H1 (cell line): ENCODE results near the gene MAGI1. TPM values are rescaled to one million over a fixed set of nuclear protein-coding genes. Genes with fewer than 3 reads are reported as not detected.

Source experiments
- CTCF ChIA-PET: fragments of 300-600 bp; sonication (Branson Sonifier 250); formaldehyde crosslinking; loops from one replicate; lab custom pipeline; 2021; ENCODE audit not compliant: partially characterized antibody; lab: Charles Lee
- POLR2A ChIA-PET: fragments of 300-600 bp; sonication (Branson Sonifier 250); formaldehyde crosslinking; loops from one replicate; lab custom pipeline; 2021; ENCODE audit warnings: inconsistent platforms; ENCODE audit not compliant: partially characterized antibody; lab: Charles Lee
- DNase-seq, 2 experiments: peaks; one replicate each; pipeline versions ENCODE4 v3.0.0 to v3.0.0-alpha.2; 2010 to 2022; ENCODE audit warnings: low spot score in 2 of 2, low read depth in 1 of 2, mixed read lengths in 1 of 2
- FAIRE-seq: peaks from 2 replicates; lab custom pipeline; 2011; peaks lifted over from hg19 to GRCh38; lab: Jason Lieb, UNC
- H2AFZ ChIP-seq: 2 replicates; pipeline ENCODE4 v1.8.1; 2012; ENCODE audit warnings: low read length, inconsistent platforms
- H2AK5ac ChIP-seq: 2 replicates; pipeline ENCODE4 v1.6.1; 2013; ENCODE audit warnings: low read depth, low read length
- H2BK120ac ChIP-seq: replicated peaks from 2 replicates; pipeline ENCODE3; 2013; ENCODE audit warnings: low read depth, low read length, inconsistent platforms
- H2BK12ac ChIP-seq: 2 replicates; pipeline ENCODE4 v1.6.1; 2013; ENCODE audit warnings: low read depth, low read length
- H2BK15ac ChIP-seq: 2 replicates; pipeline ENCODE4 v1.6.1; 2013; ENCODE audit warnings: low read length
- H2BK20ac ChIP-seq: 2 replicates; pipeline ENCODE4 v1.6.1; 2013; ENCODE audit warnings: low read length
- H2BK5ac ChIP-seq: 2 replicates; pipeline ENCODE4 v1.6.1; 2013; ENCODE audit warnings: low read depth, low read length
- H3K14ac ChIP-seq: 2 replicates; pipeline ENCODE4 v1.6.1; 2013; ENCODE audit warnings: inconsistent platforms; ENCODE audit not compliant: insufficient read length
- H3K18ac ChIP-seq: 2 replicates; pipeline ENCODE4 v1.6.1; 2013; ENCODE audit warnings: low read length; ENCODE audit errors: extremely low read depth
- H3K23ac ChIP-seq: 2 replicates; pipeline ENCODE4 v1.6.1; 2013; ENCODE audit warnings: inconsistent platforms; ENCODE audit not compliant: insufficient read length
- H3K23me2 ChIP-seq: 2 replicates; pipeline ENCODE4 v1.6.1; 2013; ENCODE audit warnings: low read depth, low read length
- H3K27ac ChIP-seq: 2 replicates; pipeline ENCODE4 v1.6.1; 2011; ENCODE audit warnings: low read depth, low read length, inconsistent platforms
- H3K27me3 ChIP-seq, 4 experiments: replicated peaks in 1 of 4; 1 replicate in 1 of 4; 2 replicates in 3 of 4; pipeline versions ENCODE4 v1.6.1 to v1.8.1; 2011 to 2013; ENCODE audit warnings: low read length in 3 of 4, mild to moderate bottlenecking in 3 of 4, inconsistent platforms in 2 of 4, mixed read lengths in 2 of 4, moderate library complexity in 1 of 4; ENCODE audit not compliant: control insufficient read depth in 3 of 4, insufficient read depth in 3 of 4; ENCODE audit errors: extremely low read depth in 1 of 4
- H3K36me3 ChIP-seq, 4 experiments: 2 replicates each; pipeline versions ENCODE4 v1.6.1 to v1.8.1; 2011 to 2013; ENCODE audit warnings: mild to moderate bottlenecking in 4 of 4, low read length in 3 of 4, moderate library complexity in 2 of 4, control low read depth in 1 of 4, inconsistent platforms in 1 of 4; ENCODE audit not compliant: insufficient read depth in 4 of 4, control insufficient read depth in 2 of 4
- H3K4ac ChIP-seq: replicated peaks from 2 replicates; pipeline ENCODE3; 2013; ENCODE audit warnings: low read length, low read depth, mixed read lengths, inconsistent platforms; ENCODE audit not compliant: insufficient read length
- H3K4me1 ChIP-seq, 4 experiments: replicated peaks in 1 of 4; 1 replicate in 1 of 4; 2 replicates in 3 of 4; pipeline versions ENCODE4 v1.6.1 to v1.8.1; 2011 to 2013; ENCODE audit warnings: low read length in 3 of 4, inconsistent platforms in 2 of 4, mixed read lengths in 1 of 4; ENCODE audit not compliant: insufficient read depth in 4 of 4, control insufficient read depth in 3 of 4
- H3K4me2 ChIP-seq, 2 experiments: 2 replicates each; pipeline versions ENCODE4 v1.6.1 to v1.8.1; 2011 to 2013; ENCODE audit warnings: low read depth in 2 of 2, low read length in 2 of 2, control low read depth in 1 of 2, inconsistent platforms in 1 of 2, mild to moderate bottlenecking in 1 of 2; ENCODE audit not compliant: insufficient read depth in 1 of 2
- H3K4me3 ChIP-seq, 4 experiments: fragments of 200-600, 300-600 bp in 1 of 4; sonication (generic), shearing (Covaris generic), sonication (Bioruptor Twin) in 1 of 4; 2 replicates each; pipeline versions ENCODE4 v1.5.1 to v1.8.1; 2011 to 2016; ENCODE audit warnings: low read length in 4 of 4, low read depth in 3 of 4, control low read depth in 2 of 4, inconsistent platforms in 2 of 4, mild to moderate bottlenecking in 2 of 4, mixed read lengths in 1 of 4, moderate library complexity in 1 of 4; ENCODE audit not compliant: insufficient read depth in 2 of 4; ENCODE audit errors: extremely low read depth in 1 of 4
- H3K56ac ChIP-seq: replicated peaks from 2 replicates; pipeline ENCODE3; 2013; ENCODE audit warnings: low read depth, mild to moderate bottlenecking, mixed read lengths, low read length, inconsistent platforms; ENCODE audit not compliant: insufficient read length
- H3K79me1 ChIP-seq: 2 replicates; pipeline ENCODE4 v1.6.1; 2013; ENCODE audit warnings: low read depth, low read length, control low read depth
- H3K79me2 ChIP-seq, 2 experiments: 2 replicates each; pipeline versions ENCODE4 v1.6.1 to v1.8.1; 2012 to 2013; ENCODE audit warnings: low read length in 2 of 2, mild to moderate bottlenecking in 2 of 2, inconsistent platforms in 1 of 2; ENCODE audit not compliant: insufficient read depth in 2 of 2, control insufficient read depth in 1 of 2
- H3K9ac ChIP-seq, 4 experiments: replicated peaks in 1 of 4; 1 replicate in 1 of 4; 2 replicates in 3 of 4; pipeline versions ENCODE4 v1.6.1 to v1.8.1; 2011 to 2013; ENCODE audit warnings: low read depth in 3 of 4, low read length in 3 of 4, control low read depth in 2 of 4, mild to moderate bottlenecking in 2 of 4, moderate library complexity in 2 of 4, inconsistent platforms in 1 of 4; ENCODE audit errors: extremely low read depth in 1 of 4
- H3K9me3 ChIP-seq, 2 experiments: 2 replicates each; pipeline versions ENCODE4 v1.6.1 to v1.8.1; 2012 to 2013; ENCODE audit warnings: mild to moderate bottlenecking in 2 of 2, moderate library complexity in 2 of 2, control low read depth in 1 of 2, inconsistent platforms in 1 of 2, low read depth in 1 of 2, low read length in 1 of 2, mixed read lengths in 1 of 2; ENCODE audit not compliant: insufficient read depth in 2 of 2
- H4K20me1 ChIP-seq, 2 experiments: replicated peaks in 1 of 2; 2 replicates each; pipeline versions ENCODE3 to v1.8.1; 2011 to 2013; ENCODE audit warnings: inconsistent platforms in 2 of 2, low read length in 2 of 2, mild to moderate bottlenecking in 1 of 2; ENCODE audit not compliant: insufficient read depth in 2 of 2, control insufficient read depth in 1 of 2
- H4K5ac ChIP-seq: 2 replicates; pipeline ENCODE4 v1.6.1; 2013; ENCODE audit warnings: low read length, low read depth, mixed read lengths, inconsistent platforms; ENCODE audit not compliant: insufficient read length
- H4K8ac ChIP-seq: 2 replicates; pipeline ENCODE4 v1.8.0; 2013; ENCODE audit warnings: mild to moderate bottlenecking, moderate library complexity, low read length, inconsistent platforms; ENCODE audit not compliant: insufficient read depth; ENCODE audit errors: extremely low read depth
- H4K91ac ChIP-seq: replicated peaks from 2 replicates; pipeline ENCODE3; 2013; ENCODE audit warnings: low read length, mixed read lengths, inconsistent platforms; ENCODE audit not compliant: insufficient read length
- BRCA1 ChIP-seq: IDR thresholded peaks from 2 replicates; pipeline ENCODE4 v1.6.1; 2012; ENCODE audit warnings: low read depth, low read length, improper control_type of control experiment
- CEBPB ChIP-seq: IDR thresholded peaks from 2 replicates; pipeline ENCODE4 v1.6.1; 2012; ENCODE audit warnings: low read depth, low read length
- HDAC6 ChIP-seq: IDR thresholded peaks from one replicate; pipeline ENCODE4 v1.7.1; 2012; ENCODE audit warnings: low read depth, mild to moderate bottlenecking, inconsistent platforms, low read length, moderate library complexity
- JUN ChIP-seq: IDR thresholded peaks from 2 replicates; pipeline ENCODE4 v1.6.1; 2011; ENCODE audit warnings: low read depth, mild to moderate bottlenecking, improper control_type of control experiment, low read length
- JUND ChIP-seq: IDR thresholded peaks from 2 replicates; pipeline ENCODE4 v1.6.1; 2011; ENCODE audit warnings: mild to moderate bottlenecking, improper control_type of control experiment, low read length
- KDM1A ChIP-seq: fragments of 200-600, 300-600 bp; sonication (generic); IDR thresholded peaks from 2 replicates; pipeline ENCODE4 v1.7.1; 2016; ENCODE audit warnings: mild to moderate bottlenecking, low read length, borderline replicate concordance
- KDM4A ChIP-seq: IDR thresholded peaks from one replicate; pipeline ENCODE4 v1.7.1; 2012; ENCODE audit warnings: low read depth, mild to moderate bottlenecking, moderate library complexity, low read length, inconsistent platforms; ENCODE audit not compliant: severe bottlenecking
- MAFK ChIP-seq: IDR thresholded peaks from 2 replicates; pipeline ENCODE4 v1.6.1; 2012; ENCODE audit warnings: low read depth, mild to moderate bottlenecking, improper control_type of control experiment, low read length
- POU5F1 ChIP-seq: IDR thresholded peaks from 2 replicates; pipeline ENCODE4 v1.6.1; 2011; ENCODE audit warnings: low read depth, mild to moderate bottlenecking, low read length, moderate library complexity
- SAP30 ChIP-seq: fragments of 300-600 bp; sonication (generic); IDR thresholded peaks from 2 replicates; pipeline ENCODE4 v1.7.1; 2012; ENCODE audit warnings: low read length, moderate library complexity, mild to moderate bottlenecking, inconsistent platforms; ENCODE audit not compliant: insufficient read depth, insufficient replicate concordance
- SP1 ChIP-seq: IDR thresholded peaks from 2 replicates; pipeline ENCODE4 v1.6.1; 2011; ENCODE audit warnings: low read depth, low read length
- SP4 ChIP-seq: IDR thresholded peaks from 2 replicates; pipeline ENCODE4 v1.6.1; 2012; ENCODE audit warnings: low read length, inconsistent platforms
- TAF7 ChIP-seq: optimal IDR thresholded peaks from 2 replicates; pipeline ENCODE3; 2011; ENCODE audit warnings: low read depth, mild to moderate bottlenecking, inconsistent platforms, low read length, moderate library complexity, borderline replicate concordance
- ZNF274 ChIP-seq: IDR thresholded peaks from 2 replicates; pipeline ENCODE4 v1.7.0; 2012; ENCODE audit warnings: low read length, borderline replicate concordance; ENCODE audit errors: extremely low read depth
- WGBS, 2 experiments: shearing (Covaris generic) in 1 of 2; methylation state at CpG; one replicate each; pipeline versions ENCODE4 v1.1.6 to v1.1.7; 2013 to 2015; ENCODE audit warnings: low lambda C conversion rate in 2 of 2, mixed read lengths in 2 of 2, inconsistent platforms in 1 of 2, low coverage in 1 of 2, missing lambda C conversion rate in 1 of 2; ENCODE audit not compliant: insufficient replicate concordance in 2 of 2, insufficient coverage in 1 of 2, insufficient read length in 1 of 2; ENCODE audit errors: extremely low coverage in 1 of 2, missing lambda C conversion rate in 1 of 2; 5-methylcytosine and 5-hydroxymethylcytosine counted together
- polyA plus RNA-seq, 7 experiments: library from polyadenylated mRNA; depleted of rRNA in 3 of 7; stranded (reverse) in 5 of 7; unstranded in 2 of 7; fragments of >200 nt in 5 of 7; fragments of 200-250 nt in 2 of 7; gene quantifications; 1 replicate in 5 of 7; 2 replicates in 1 of 7; 4 replicates in 1 of 7; pipeline versions ENCODE4 v1.2.1 to v1.2.3, GENCODE V29; 2011 to 2013; ENCODE audit warnings: missing spikeins in 2 of 7, mixed read lengths in 2 of 7
- total RNA-seq: library from RNA; stranded (reverse); fragmentation: NEBNext Ultra II Directional; extraction: Animal tissue kit (Norgen Biotek cat#: 25700); gene quantifications from 2 replicates; pipeline ENCODE4 v1.2.1, GENCODE V29; 2021

MAGI1 gene
- total and polyA plus RNA-seq, 2 of the 8 experiments (the other 6 are each of a cell fraction or from before 2014, with no cell fraction given) = 19.8 to 78.0 TPM

DNA sequence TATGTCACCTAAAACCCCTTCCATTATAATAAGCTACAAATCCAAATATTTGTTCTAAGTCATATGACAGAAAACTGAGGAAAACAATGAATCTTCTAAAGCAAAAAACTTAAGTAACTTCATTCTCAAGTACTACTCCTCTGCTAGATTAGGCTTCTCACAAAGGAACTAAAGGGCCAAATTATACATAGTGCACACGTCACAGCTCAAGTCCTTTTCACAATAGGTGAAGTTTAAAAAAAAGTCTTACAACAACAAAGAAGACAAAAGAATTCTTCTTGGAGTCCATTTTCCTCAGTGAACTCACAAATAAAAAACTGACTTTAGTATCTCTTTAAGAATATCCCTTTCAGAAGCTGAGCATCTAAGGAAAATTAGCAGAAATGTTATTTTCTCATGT is 479.9 kb downstream of the MAGI1 start:
- Histone ChIP-seq H3K9me3 (no peaks in the 10 kb centered on the region), H3K4me1 (peaks cover 0 to 5% (median 2%) of the 10 kb centered on the region in 4 experiments; a peak in 3 of 7 replicates), H4K5ac (no peak overlapping the region), H3K14ac (no peak overlapping the region), H2AK5ac (no peak overlapping the region), H3K18ac (no peak overlapping the region), H2BK120ac (no peak overlapping the region), H3K9ac (no peak overlapping the region), H3K4me3 (no peak overlapping the region), H3K79me2 (peaks cover 3 to 94% of the 10 kb centered on the region in 2 experiments; a peak in 3 of 4 replicates), H3K56ac (no peak overlapping the region), H3K23me2 (no peaks in the 10 kb centered on the region; the same call in none of the 2 replicates), H3K79me1 (peaks cover 4% of the 10 kb centered on the region), H3K27me3 (no peaks in the 10 kb centered on the region), H4K91ac (no peak overlapping the region), H3K4ac (no peak overlapping the region), H3K23ac (no peak overlapping the region), H3K36me3 (no peaks in the 10 kb centered on the region; a peak in 1 of 8 replicates), H2BK5ac (no peak overlapping the region), H2BK20ac (no peak overlapping the region), H4K20me1 (peaks cover 0 to 3% of the 10 kb centered on the region in 2 experiments), H4K8ac (no peak overlapping the region), H2BK15ac (no peak overlapping the region), H2AFZ (no peak overlapping the region), H2BK12ac (no peak overlapping the region), H3K27ac (no peak overlapping the region), H3K4me2 (no peak overlapping the region)
- WGBS, 2 experiments = 75% methylated on average over 1 of the region's 1 CpG; no CpG with 5 or more reads in 1 of the 2 experiments
- ChIA-PET POLR2A (interaction anchor here (0.6 to 1.4 kb wide), 3 partner anchors 9 to 42 kb away, joined by 3 to 7 read pairs (median 4); no protein-coding TSS in a partner anchor), CTCF (interaction anchor here (0.9 to 3.9 kb wide), 6 partner anchors 10 to 142 kb away, joined by 3 to 25 read pairs (median 6); no protein-coding TSS in a partner anchor)
- no peak for DNase-seq
- FAIRE-seq = no peak
- TF ChIP-seq JUND (no peak), BRCA1 (no peak), POU5F1 (no peak), TAF7 (no peak), MAFK (no peak), KDM4A (no peak), ZNF274 (no peak), HDAC6 (no peak), SP4 (no peak), KDM1A (no peak), SAP30 (no peak), CEBPB (no peak), JUN (no peak), SP1 (no peak)
